Endothelial cell of umbilical vein (primary cell): Measurements from ENCODE around the gene KRTAP4-9. TPM values are rescaled to one million over a fixed set of nuclear protein-coding genes. Genes with fewer than 3 reads are reported as not detected.
"Not testable (repeated sequence)": the region's sequence is repeated elsewhere in the genome, so short reads cannot be mapped to it uniquely, and the experiment has no call there.

Experiments
- BruUV-seq: library from RNA; stranded (reverse); fragments of 400-500 nt; replicated peaks from 2 replicates; lab custom pipeline; 2021; lab: Mats Ljungman, UMichigan
- CTCF ChIA-PET: fragments of 300-600, 350-600 bp; sonication (Branson Sonifier 250); formaldehyde crosslinking; loops from one replicate; lab custom pipeline; 2021; ENCODE audit warnings: antibody characterized with exemption, inconsistent platforms; lab: Charles Lee
- POLR2A ChIA-PET: fragments of 300-600, 350-600 bp; sonication (Branson Sonifier 250); formaldehyde crosslinking; loops from one replicate; lab custom pipeline; 2021; ENCODE audit warnings: antibody characterized with exemption, inconsistent platforms; lab: Charles Lee
- DNase-seq: peaks from one replicate; pipeline ENCODE4 v3.0.0-alpha.2; 2011; ENCODE audit warnings: low read depth, low spot score
- FAIRE-seq: peaks from 2 replicates; lab custom pipeline; 2011; peaks lifted over from hg19 to GRCh38; lab: Jason Lieb, UNC
- H2AFZ ChIP-seq: 2 replicates; pipeline ENCODE4 v1.6.0; 2012; ENCODE audit warnings: low read depth, low read length, control low read depth, inconsistent platforms
- H3K27ac ChIP-seq: 2 replicates; pipeline ENCODE4 v1.5.1; 2011; ENCODE audit warnings: low read depth, mild to moderate bottlenecking, control low read depth, low read length, moderate library complexity; ENCODE audit not compliant: insufficient read depth
- H3K27me3 ChIP-seq, 2 experiments: 2 replicates each; pipeline versions ENCODE4 v1.6.0 to v1.6.1; 2011; ENCODE audit warnings: low read length in 2 of 2, mixed read lengths in 1 of 2; ENCODE audit not compliant: control insufficient read depth in 2 of 2, insufficient read depth in 2 of 2
- H3K36me3 ChIP-seq, 2 experiments: 2 replicates in 1 of 2; 3 replicates in 1 of 2; pipeline ENCODE4 v1.5.1; 2011; ENCODE audit warnings: low read length in 2 of 2, mild to moderate bottlenecking in 1 of 2, moderate library complexity in 1 of 2; ENCODE audit not compliant: control insufficient read depth in 2 of 2, insufficient read depth in 2 of 2; ENCODE audit errors: extremely low read depth in 1 of 2
- H3K4me1 ChIP-seq: 3 replicates; pipeline ENCODE4 v1.5.1; 2011; ENCODE audit warnings: mild to moderate bottlenecking, low read length; ENCODE audit not compliant: control insufficient read depth, insufficient read depth; ENCODE audit errors: extremely low read depth
- H3K4me2 ChIP-seq: 2 replicates; pipeline ENCODE4 v1.6.1; 2011; ENCODE audit warnings: low read length, control low read depth, mixed read lengths; ENCODE audit not compliant: insufficient read depth
- H3K4me3 ChIP-seq, 3 experiments: fragments of 200-600 bp in 1 of 3; sonication (generic), shearing (Covaris generic) in 1 of 3; replicated peaks in 1 of 3; 2 replicates each; pipeline ENCODE4 v1.5.1; 2011 to 2016; ENCODE audit warnings: control low read depth in 3 of 3, low read length in 3 of 3, mild to moderate bottlenecking in 2 of 3, inconsistent platforms in 1 of 3, low read depth in 1 of 3, moderate library complexity in 1 of 3; ENCODE audit not compliant: insufficient read depth in 1 of 3
- H3K79me2 ChIP-seq: 2 replicates; pipeline ENCODE4 v1.6.0; 2012; ENCODE audit warnings: low read length, inconsistent platforms; ENCODE audit not compliant: control insufficient read depth, insufficient read depth
- H3K9ac ChIP-seq: replicated peaks from 2 replicates; pipeline ENCODE3; 2011; ENCODE audit warnings: low read length, control low read depth; ENCODE audit not compliant: insufficient read depth; ENCODE audit errors: extremely low read depth
- H3K9me1 ChIP-seq: replicated peaks from 3 replicates; pipeline ENCODE4 v1.6.0; 2011; ENCODE audit warnings: mild to moderate bottlenecking, low read length; ENCODE audit not compliant: control insufficient read depth, insufficient read depth; ENCODE audit errors: extremely low read depth
- H3K9me3 ChIP-seq: replicated peaks from 2 replicates; pipeline ENCODE4 v1.5.1; 2012; ENCODE audit warnings: low read length, inconsistent platforms; ENCODE audit not compliant: control insufficient read depth, insufficient read depth
- H4K20me1 ChIP-seq: replicated peaks from 2 replicates; pipeline ENCODE3; 2011; ENCODE audit warnings: mild to moderate bottlenecking, low read length; ENCODE audit not compliant: control insufficient read depth, insufficient read depth; ENCODE audit errors: extremely low read depth
- CTCF ChIP-seq, 2 donors: IDR thresholded peaks; 1 replicate in 1 of 2; 2 replicates in 1 of 2; pipeline ENCODE4 v1.5.1; 2011; ENCODE audit warnings: low read length in 2 of 2, mild to moderate bottlenecking in 2 of 2, moderate library complexity in 2 of 2, control low read depth in 1 of 2, inconsistent platforms in 1 of 2, low read depth in 1 of 2; ENCODE audit not compliant: insufficient read depth in 1 of 2; ENCODE audit errors: extremely low read depth in 1 of 2
- EZH2 ChIP-seq: IDR thresholded peaks from 2 replicates; pipeline ENCODE4 v1.6.1; 2012; ENCODE audit warnings: borderline replicate concordance, low read depth, mild to moderate bottlenecking, moderate library complexity, low read length, inconsistent platforms; ENCODE audit not compliant: severe bottlenecking
- GATA2 ChIP-seq: IDR thresholded peaks from 2 replicates; pipeline ENCODE4 v1.7.0; 2011; ENCODE audit warnings: low read depth, mild to moderate bottlenecking, moderate library complexity, mixed read lengths, low read length; ENCODE audit not compliant: insufficient read length, insufficient read depth
- MAX ChIP-seq: IDR thresholded peaks from 2 replicates; pipeline ENCODE4 v1.6.1; 2011; ENCODE audit not compliant: insufficient read depth, insufficient read length
- MYC ChIP-seq: IDR thresholded peaks from one replicate; pipeline ENCODE4 v1.6.1; 2011; ENCODE audit warnings: mild to moderate bottlenecking, low read depth, low read length
- POLR2A ChIP-seq: IDR thresholded peaks from 2 replicates; pipeline ENCODE4 v1.6.1; 2012; ENCODE audit warnings: low read depth, mild to moderate bottlenecking, control low read depth, low read length
- POLR2AphosphoS5 ChIP-seq: IDR thresholded peaks from 2 replicates; pipeline ENCODE4 v1.6.1; 2012; ENCODE audit warnings: low read depth, mild to moderate bottlenecking, control low read depth, low read length, moderate library complexity; ENCODE audit not compliant: insufficient read depth
- dilution Hi-C: fragments of 300-500 bp; cut with MboI; formaldehyde crosslinking; loops from one replicate; pipeline ENCODE4 v1.15.0; 2019; ENCODE audit warnings: low sequenced_read_pairs; ENCODE audit not compliant: extremely low pct_ligation_motif_present
- intact Hi-C: fragments of 100-400 bp; cut with micrococcal nuclease; formaldehyde crosslinking; loops from one replicate; pipeline ENCODE4 v1.10.0; 2022
- polyA plus RNA-seq, 4 experiments: library from polyadenylated mRNA; depleted of rRNA in 3 of 4; stranded (reverse) in 3 of 4; unstranded in 1 of 4; fragments of >200 nt; gene quantifications; 2 replicates each; pipeline versions ENCODE4 v1.2.1 to v1.2.3, GENCODE V29; 2011 to 2012; ENCODE audit warnings: missing spikeins in 1 of 4
- total RNA-seq: library from RNA; stranded (reverse); gene quantifications from 2 replicates; pipeline ENCODE4 v1.2.3, GENCODE V29; 2021

The KRTAP4-9 gene
- total and polyA plus RNA-seq, 2 donors (not counting 3 experiments of a cell fraction or from before 2014, with no cell fraction given) = not detected

- no peaks in the 10 kb centered on the region for H3K27me3 ChIP-seq
- TF ChIP-seq EZH2 (no peak), CTCF (IDR thresholded peaks at IDR 0.05; ENCODE audit: extremely low read depth in 1 of 2, insufficient read depth in 1 of 2, low read depth in 1 of 2, low read length in 2 of 2) (no peak), GATA2 (no peak), MYC (no peak), POLR2A (no peak), MAX (no peak), POLR2AphosphoS5 (no peak)
- H3K4me3 ChIP-seq = no peak overlapping the region
- intact Hi-C loops (no loop called here), dilution Hi-C loops (no loop called here)
- no peak overlapping the region for H3K27ac ChIP-seq
- H3K4me1 ChIP-seq = peaks cover 3% of the 10 kb centered on the region
- H3K79me2 ChIP-seq = no peaks in the 10 kb centered on the region
- H2AFZ ChIP-seq = no peak overlapping the region
- no peaks in the 10 kb centered on the region for H4K20me1 ChIP-seq
- no peaks in the 10 kb centered on the region for H3K36me3 ChIP-seq
- FAIRE-seq (no peak), DNase-seq (no peak)
- H3K9me1 ChIP-seq = no peaks in the 10 kb centered on the region
- no peak overlapping the region for H3K9ac ChIP-seq
- ChIA-PET POLR2A (no interaction called here), CTCF (no interaction called here)
- no TSS peak for BruUV-seq
- H3K9me3 ChIP-seq = no peaks in the 10 kb centered on the region
- H3K4me2 ChIP-seq = no peak overlapping the region
Observed at GRCh38 chr17:41121742-41122141, 16.6 kb downstream of the KRTAP4-9 start.

GRCh38 chr17:41123292-41123990, 18.3 kb downstream of the KRTAP4-9 start:
- CTCF ChIA-PET, H3K9me3 ChIP-seq, H3K4me2 ChIP-seq, H3K27ac ChIP-seq, H3K4me1 ChIP-seq, H2AFZ ChIP-seq, H3K36me3 ChIP-seq, POLR2A ChIA-PET, H3K9ac ChIP-seq, intact Hi-C loops, DNase-seq, H4K20me1 ChIP-seq, H3K27me3 ChIP-seq, BruUV-seq, H3K9me1 ChIP-seq, dilution Hi-C loops, H3K79me2 ChIP-seq, H3K4me3 ChIP-seq, FAIRE-seq: not testable (repeated sequence)

GRCh38 chr17:41123991-41124371, 18.8 kb downstream of the KRTAP4-9 start, which contains the start of gene KRTAP4-12:
TSS of gene KRTAP4-12 (minus strand) at chr17:41124182. CDS start at chr17:41124122, 60 bp downstream.
- POLR2A ChIA-PET, H3K27me3 ChIP-seq, H3K4me1 ChIP-seq, H3K9me1 ChIP-seq, H3K27ac ChIP-seq, H3K9ac ChIP-seq, intact Hi-C loops, H3K4me3 ChIP-seq, DNase-seq, BruUV-seq, H2AFZ ChIP-seq, FAIRE-seq, H3K79me2 ChIP-seq, H3K4me2 ChIP-seq, H4K20me1 ChIP-seq, H3K36me3 ChIP-seq, dilution Hi-C loops, H3K9me3 ChIP-seq: not testable (repeated sequence)
- CTCF ChIA-PET = interaction anchor here (1.3 kb wide), 1 partner anchor 539 kb away, joined by 3 read pairs; no protein-coding TSS in a partner anchor
